ENCODE measurements around the gene GNG4.

Gene GNG4

GRCh38 chr1:235525314-235525713 is 124.3 kb downstream of the GNG4 start:
- no peak for DNase-seq

GRCh38 chr1:235516862-235517446 is 132.6 kb downstream of the GNG4 start:
- DNase-seq, result no peak

GRCh38 chr1:235515844-235516512 is 133.6 kb downstream of the GNG4 start:
- no peak for DNase-seq

- peak; percentile 12 to 71 for DNase-seq
Observed at GRCh38 chr1:235513495-235514366, 135.9 kb downstream of the GNG4 start.

- DNase-seq, result no peak
Observed at GRCh38 chr1:235511470-235512240, 137.9 kb downstream of the GNG4 start.

- no peak for DNase-seq
Observed at GRCh38 chr1:235510823-235511222, 138.8 kb downstream of the GNG4 start.

- no peak for DNase-seq
Observed at GRCh38 chr1:235507623-235508022, 142.0 kb downstream of the GNG4 start.

GRCh38 chr1:235504494-235505222 is 144.9 kb downstream of the GNG4 start:
- peak; percentile 99 for DNase-seq

GRCh38 chr1:235504122-235504493 is 145.5 kb downstream of the GNG4 start, which contains the start of gene B3GALNT2:
Gene B3GALNT2, minus strand, starts transcription at chr1:235504452. Its CDS starts 200 bp downstream, at chr1:235504252.
- no peak for DNase-seq

- DNase-seq, result peak; percentile 5 to 41
Observed at GRCh38 chr1:235503403-235504121, 146.0 kb downstream of the GNG4 start.

- no peak for DNase-seq
Observed at GRCh38 chr1:235502601-235503402, 146.8 kb downstream of the GNG4 start.

- no peak for DNase-seq
Observed at GRCh38 chr1:235500971-235501540, 148.5 kb downstream of the GNG4 start.
